Measurements from ENCODE around the gene TRPC4. TPM values are rescaled to one million over a fixed set of nuclear protein-coding genes. Genes with fewer than 3 reads are reported as not detected.

TRPC4 gene
- total RNA-seq, 1 donor from 2014 or later, result 6.1 TPM

GRCh38 chr13:37751025-37751424, 118.5 kb downstream of the TRPC4 start:
- Mint-ChIP-seq H3K27me3 (no peaks in the 10 kb centered on the region), H3K9me3 (no peaks in the 10 kb centered on the region), H3K27ac (no peak overlapping the region), H3K4me3 (no peak overlapping the region), H3K4me1 (ENCODE audit: unreplicated experiment) (peaks cover 7% of the 10 kb centered on the region), H3K36me3 (no peaks in the 10 kb centered on the region)
- DNase-seq (ENCODE audit: extremely low spot score, unreplicated experiment), result no peak
- TF ChIP-seq CTCF (conservative IDR thresholded peaks at IDR 0.05), result no peak

GRCh38 chr13:37748913-37749312, 120.7 kb downstream of the TRPC4 start:
- no peaks in the 10 kb centered on the region for H3K9me3 Mint-ChIP-seq
- TF ChIP-seq CTCF (conservative IDR thresholded peaks at IDR 0.05), result no peak

GRCh38 chr13:37747071-37747612, 122.4 kb downstream of the TRPC4 start:
- Mint-ChIP-seq H3K36me3 (no peaks in the 10 kb centered on the region), H3K4me3 (peak overlapping the region; percentile 34), H3K4me1 (ENCODE audit: unreplicated experiment) (peaks cover 7% of the 10 kb centered on the region), H3K27me3 (no peaks in the 10 kb centered on the region), H3K27ac (peak overlapping the region; percentile 70), H3K9me3 (no peaks in the 10 kb centered on the region)
- no peak for DNase-seq (ENCODE audit: extremely low spot score, unreplicated experiment)
- no peak for TF ChIP-seq CTCF (conservative IDR thresholded peaks at IDR 0.05)

More at GRCh38 chr13:37748913-37749312, 120.7 kb downstream of the TRPC4 start:
- H3K27me3 Mint-ChIP-seq, result no peaks in the 10 kb centered on the region
- no peaks in the 10 kb centered on the region for H3K36me3 Mint-ChIP-seq
- no peak overlapping the region for H3K27ac Mint-ChIP-seq
- DNase-seq (ENCODE audit: extremely low spot score, unreplicated experiment), result no peak
- peaks cover 7% of the 10 kb centered on the region for H3K4me1 Mint-ChIP-seq (ENCODE audit: unreplicated experiment)
- no peak overlapping the region for H3K4me3 Mint-ChIP-seq

GRCh38 chr13:37741536-37741935, 128.0 kb downstream of the TRPC4 start:
- Mint-ChIP-seq H3K27me3 (no peaks in the 10 kb centered on the region), H3K9me3 (no peaks in the 10 kb centered on the region), H3K36me3 (no peaks in the 10 kb centered on the region), H3K4me3 (no peak overlapping the region), H3K4me1 (ENCODE audit: unreplicated experiment) (peaks cover 4% of the 10 kb centered on the region), H3K27ac (no peak overlapping the region)
- no peak for TF ChIP-seq CTCF (conservative IDR thresholded peaks at IDR 0.05)
- no peak for DNase-seq (ENCODE audit: extremely low spot score, unreplicated experiment)

GRCh38 chr13:37736045-37736444, 133.5 kb downstream of the TRPC4 start:
- Mint-ChIP-seq H3K27me3 (no peaks in the 10 kb centered on the region), H3K4me3 (peak overlapping the region; percentile 10), H3K36me3 (no peaks in the 10 kb centered on the region), H3K4me1 (ENCODE audit: unreplicated experiment) (peaks cover 13% of the 10 kb centered on the region), H3K27ac (no peak overlapping the region), H3K9me3 (no peaks in the 10 kb centered on the region)
- DNase-seq (ENCODE audit: extremely low spot score, unreplicated experiment), result no peak
- no peak for TF ChIP-seq CTCF (conservative IDR thresholded peaks at IDR 0.05)

GRCh38 chr13:37735293-37735692, 134.3 kb downstream of the TRPC4 start:
- Mint-ChIP-seq H3K4me3 (no peak overlapping the region), H3K9me3 (no peaks in the 10 kb centered on the region), H3K27me3 (no peaks in the 10 kb centered on the region), H3K4me1 (ENCODE audit: unreplicated experiment) (peaks cover 9% of the 10 kb centered on the region), H3K36me3 (no peaks in the 10 kb centered on the region), H3K27ac (no peak overlapping the region)
- TF ChIP-seq CTCF (conservative IDR thresholded peaks at IDR 0.05), result no peak
- DNase-seq (ENCODE audit: extremely low spot score, unreplicated experiment), result no peak

Measured in type B pancreatic cell (in vitro differentiated cells).